Epithelial cell of proximal tubule (primary cell): ENCODE data around the gene CACNB1. TPM values are rescaled to one million over a fixed set of nuclear protein-coding genes. Genes with fewer than 3 reads are reported as not detected.

Source experiments
- DNase-seq: peaks from one replicate; pipeline ENCODE4 v3.0.0-alpha.2; 2011; ENCODE audit warnings: low read depth
- H3K4me3 ChIP-seq: 2 replicates; pipeline ENCODE4 v1.5.1; 2011; ENCODE audit warnings: low read depth, mild to moderate bottlenecking, low read length
- CTCF ChIP-seq: conservative IDR thresholded peaks from 2 replicates; pipeline ENCODE4 v1.5.1; 2012; ENCODE audit warnings: low read depth, mild to moderate bottlenecking, low read length
- total RNA-seq: library from RNA; depleted of rRNA; stranded (reverse); fragments of >200 nt; gene quantifications from 2 replicates; pipeline ENCODE4 v1.2.3, GENCODE V29; 2015

The CACNB1 gene
- total RNA-seq, 1 donor from 2014 or later, result 2.4 TPM

GRCh38 chr17:39164675-39165143, 32.8 kb downstream of the CACNB1 start:
- peak overlapping the region; percentile 51 for H3K4me3 ChIP-seq
- DNase-seq, result peak; percentile 25
- TF ChIP-seq CTCF, result peak; percentile 89

GRCh38 chr17:39161962-39162361, 35.5 kb downstream of the CACNB1 start:
- no peak for DNase-seq
- TF ChIP-seq CTCF, result no peak
- no peak overlapping the region for H3K4me3 ChIP-seq

- TF ChIP-seq CTCF, result no peak
- no peak for DNase-seq
- no peak overlapping the region for H3K4me3 ChIP-seq
These were observed 38.8 kb downstream of the CACNB1 start for GRCh38 chr17:39158623-39159022.

GRCh38 chr17:39156491-39156890, 41.0 kb downstream of the CACNB1 start:
- TF ChIP-seq CTCF, result no peak

GRCh38 chr17:39155654-39156053, 41.8 kb downstream of the CACNB1 start:
- no peak overlapping the region for H3K4me3 ChIP-seq
- TF ChIP-seq CTCF, result no peak
- DNase-seq, result no peak

More at GRCh38 chr17:39156491-39156890, 41.0 kb downstream of the CACNB1 start:
- no peak for DNase-seq
- H3K4me3 ChIP-seq, result no peak overlapping the region

- peak overlapping the region; percentile 75 for H3K4me3 ChIP-seq
- peak; percentile 47 for DNase-seq
- TF ChIP-seq CTCF, result peak; percentile 12
These were observed 43.8 kb downstream of the CACNB1 start for GRCh38 chr17:39153599-39154051.
